ENCODE data around the gene CCDC40.

The CCDC40 gene

GRCh38 chr17:80105762-80106161, 69.3 kb downstream of the CCDC40 start:
- DNase-seq: no peak

- no peak for DNase-seq
Observed at GRCh38 chr17:80106176-80106575, 69.7 kb downstream of the CCDC40 start.

GRCh38 chr17:80106751-80107150, 70.3 kb downstream of the CCDC40 start:
- no peak for DNase-seq

GRCh38 chr17:80107231-80108021, 71.0 kb downstream of the CCDC40 start:
- DNase-seq: no peak

GRCh38 chr17:80108036-80108971, 71.9 kb downstream of the CCDC40 start:
- no peak for DNase-seq

- no peak for DNase-seq
Observed at GRCh38 chr17:80109066-80109660, 72.7 kb downstream of the CCDC40 start.

GRCh38 chr17:80109713-80110446, 73.4 kb downstream of the CCDC40 start:
- DNase-seq: no peak

GRCh38 chr17:80110447-80110812, 74.0 kb downstream of the CCDC40 start:
- no peak for DNase-seq

GRCh38 chr17:80110927-80111701, 74.7 kb downstream of the CCDC40 start:
- no peak for DNase-seq

GRCh38 chr17:80111702-80112470, 75.4 kb downstream of the CCDC40 start:
- no peak for DNase-seq

- no peak for DNase-seq
Observed at GRCh38 chr17:80112471-80113032, 76.1 kb downstream of the CCDC40 start.

GRCh38 chr17:80113033-80113484, 76.6 kb downstream of the CCDC40 start:
- DNase-seq: no peak

GRCh38 chr17:80114758-80115157, 78.3 kb downstream of the CCDC40 start:
- no peak for DNase-seq

- no peak for DNase-seq
Observed at GRCh38 chr17:80115159-80115558, 78.7 kb downstream of the CCDC40 start.

- no peak for DNase-seq
Observed at GRCh38 chr17:80116276-80116920, 80.0 kb downstream of the CCDC40 start.

- no peak for DNase-seq
Observed at GRCh38 chr17:80116921-80117380, 80.5 kb downstream of the CCDC40 start.

- no peak for DNase-seq
Observed at GRCh38 chr17:80117491-80118401, 81.3 kb downstream of the CCDC40 start.

- DNase-seq: no peak
Observed at GRCh38 chr17:80118601-80119270, 82.3 kb downstream of the CCDC40 start.

All from EL (cell line).